Upper lobe of right lung (tissue), 1 donor: Measurements from ENCODE around the gene RBM28. TPM values are rescaled to one million over a fixed set of nuclear protein-coding genes. Genes with fewer than 3 reads are reported as not detected.

ENCODE experiments used
- ATAC-seq: fragments of 200-7000 bp; cut with Tn5 transposase; one replicate; pipeline ENCODE4 v1.9.1; 2020; ENCODE audit warnings: mild to moderate bottlenecking, moderate library complexity
- DNase-seq: peaks from one replicate; pipeline ENCODE4 v3.0.0-alpha.2; 2020
- H3K27ac ChIP-seq: fragments of 200-600 bp; one replicate; pipeline ENCODE4 v1.8.0; 2022
- H3K27me3 ChIP-seq: fragments of 200-600 bp; one replicate; pipeline ENCODE4 v1.8.0; 2022; ENCODE audit warnings: mild to moderate bottlenecking
- H3K36me3 ChIP-seq: fragments of 200-600 bp; one replicate; pipeline ENCODE4 v1.8.0; 2022
- H3K4me1 ChIP-seq: fragments of 200-600 bp; one replicate; pipeline ENCODE4 v1.8.0; 2022
- H3K4me3 ChIP-seq: fragments of 200-600 bp; one replicate; pipeline ENCODE4 v1.8.0; 2022; ENCODE audit warnings: mild to moderate bottlenecking
- H3K9me3 ChIP-seq: fragments of 200-600 bp; one replicate; pipeline ENCODE4 v1.8.0; 2022
- intact Hi-C: fragments of 100-400 bp; cut with DNase I; formaldehyde crosslinking; loops from one replicate; pipeline ENCODE4 v1.11.0; 2022
- total RNA-seq: library from RNA; stranded (reverse); fragmentation: NEBNext Ultra II Directional; extraction: Animal tissue kit (Norgen Biotek cat#: 25700); gene quantifications from one replicate; pipeline ENCODE4 v1.2.1, GENCODE V29; 2021
- TF ChIP-seq, protein P1 (sequence below): fragments of 200-600 bp; IDR thresholded peaks from one replicate; pipeline ENCODE4 v1.8.0; 2022; ENCODE audit warnings: antibody characterized with exemption
- donor health status: DM: no; HTN: yes; CAD: no; lungs with severe emphysema.

The RBM28 gene
- total RNA-seq, 1 donor from 2014 or later, result 28.3 TPM

DNA sequence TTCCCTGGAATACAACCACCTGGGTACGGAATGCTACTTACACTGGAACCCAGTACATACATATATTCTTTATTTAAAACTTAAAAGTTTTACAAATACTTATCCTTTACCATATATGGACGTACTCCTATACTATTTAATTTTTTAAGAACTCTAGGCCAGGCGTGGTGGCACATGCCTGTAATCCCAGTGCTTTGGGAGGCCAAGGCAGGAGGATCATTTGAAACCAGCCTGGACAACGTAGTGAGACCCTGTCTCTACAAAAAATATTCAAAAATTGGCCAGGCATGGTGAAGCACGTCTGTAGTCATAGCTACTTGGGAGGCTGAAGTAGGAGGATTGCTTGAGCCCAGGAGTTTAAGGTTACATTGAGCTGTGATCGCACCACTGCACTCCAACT lies 2.0 kb downstream of the RBM28 start:
- no peaks in the 10 kb centered on the region for H3K27me3 ChIP-seq
- H3K4me3 ChIP-seq, result no peak overlapping the region
- peaks cover 25% of the 10 kb centered on the region for H3K36me3 ChIP-seq
- no peak for DNase-seq
- no peaks in the 10 kb centered on the region for H3K9me3 ChIP-seq
- no peak overlapping the region for H3K27ac ChIP-seq
- H3K4me1 ChIP-seq, result peaks cover 16% of the 10 kb centered on the region
- intact Hi-C loops, result no loop called here
- TF ChIP-seq, protein P1, sequence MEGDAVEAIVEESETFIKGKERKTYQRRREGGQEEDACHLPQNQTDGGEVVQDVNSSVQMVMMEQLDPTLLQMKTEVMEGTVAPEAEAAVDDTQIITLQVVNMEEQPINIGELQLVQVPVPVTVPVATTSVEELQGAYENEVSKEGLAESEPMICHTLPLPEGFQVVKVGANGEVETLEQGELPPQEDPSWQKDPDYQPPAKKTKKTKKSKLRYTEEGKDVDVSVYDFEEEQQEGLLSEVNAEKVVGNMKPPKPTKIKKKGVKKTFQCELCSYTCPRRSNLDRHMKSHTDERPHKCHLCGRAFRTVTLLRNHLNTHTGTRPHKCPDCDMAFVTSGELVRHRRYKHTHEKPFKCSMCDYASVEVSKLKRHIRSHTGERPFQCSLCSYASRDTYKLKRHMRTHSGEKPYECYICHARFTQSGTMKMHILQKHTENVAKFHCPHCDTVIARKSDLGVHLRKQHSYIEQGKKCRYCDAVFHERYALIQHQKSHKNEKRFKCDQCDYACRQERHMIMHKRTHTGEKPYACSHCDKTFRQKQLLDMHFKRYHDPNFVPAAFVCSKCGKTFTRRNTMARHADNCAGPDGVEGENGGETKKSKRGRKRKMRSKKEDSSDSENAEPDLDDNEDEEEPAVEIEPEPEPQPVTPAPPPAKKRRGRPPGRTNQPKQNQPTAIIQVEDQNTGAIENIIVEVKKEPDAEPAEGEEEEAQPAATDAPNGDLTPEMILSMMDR, result no peak
- ATAC-seq, result no peak

DNA sequence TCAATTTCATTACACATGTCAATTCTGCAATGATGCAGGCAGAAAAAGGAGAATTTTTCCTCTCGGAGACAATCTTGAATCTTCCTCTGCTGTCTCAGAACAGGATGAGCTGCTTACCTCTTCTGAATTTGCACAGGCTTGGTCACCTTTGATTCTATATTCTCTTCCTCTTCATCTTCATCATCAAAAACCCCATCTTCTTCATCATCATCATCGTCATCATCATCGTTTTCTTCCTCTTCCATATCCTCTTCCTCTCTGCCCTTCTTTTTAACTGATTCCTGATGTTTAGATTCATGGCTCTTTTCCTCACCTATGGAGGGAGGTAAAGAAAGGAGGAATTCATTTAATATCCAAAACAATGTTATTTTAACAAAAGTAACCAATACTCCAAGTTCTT lies 8.0 kb downstream of the RBM28 start:
- no peak for DNase-seq
- no peaks in the 10 kb centered on the region for H3K4me1 ChIP-seq
- no peak overlapping the region for H3K27ac ChIP-seq
- ATAC-seq, result no peak
- TF ChIP-seq, protein P1, result no peak
- H3K9me3 ChIP-seq, result no peaks in the 10 kb centered on the region
- no peaks in the 10 kb centered on the region for H3K27me3 ChIP-seq
- peaks cover 85% of the 10 kb centered on the region for H3K36me3 ChIP-seq
- intact Hi-C loops, result no loop called here
- H3K4me3 ChIP-seq, result no peak overlapping the region

DNA sequence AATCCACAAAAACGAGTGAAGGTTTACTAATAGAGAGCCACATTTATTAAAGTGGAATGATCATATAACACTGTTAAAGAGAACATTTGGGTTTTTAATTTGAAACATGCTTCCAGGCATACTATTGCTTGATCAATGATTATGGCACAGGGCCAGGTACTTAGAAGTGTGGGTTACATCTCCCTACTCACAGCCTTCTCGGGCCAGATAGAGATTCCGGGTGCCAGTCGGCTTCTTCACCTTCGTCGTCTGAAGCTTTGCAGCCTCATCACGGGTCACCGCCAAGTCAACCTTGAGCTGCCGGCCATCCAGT lies 19.4 kb downstream of the RBM28 start:
- no peak for ATAC-seq
- TF ChIP-seq, protein P1, result no peak
- DNase-seq, result no peak
- peaks cover 99% of the 10 kb centered on the region for H3K36me3 ChIP-seq
- H3K4me1 ChIP-seq, result peaks cover 18% of the 10 kb centered on the region
- intact Hi-C loops, result no loop called here
- H3K27me3 ChIP-seq, result no peaks in the 10 kb centered on the region
- no peak overlapping the region for H3K27ac ChIP-seq
- H3K4me3 ChIP-seq, result no peak overlapping the region
- no peaks in the 10 kb centered on the region for H3K9me3 ChIP-seq

DNA sequence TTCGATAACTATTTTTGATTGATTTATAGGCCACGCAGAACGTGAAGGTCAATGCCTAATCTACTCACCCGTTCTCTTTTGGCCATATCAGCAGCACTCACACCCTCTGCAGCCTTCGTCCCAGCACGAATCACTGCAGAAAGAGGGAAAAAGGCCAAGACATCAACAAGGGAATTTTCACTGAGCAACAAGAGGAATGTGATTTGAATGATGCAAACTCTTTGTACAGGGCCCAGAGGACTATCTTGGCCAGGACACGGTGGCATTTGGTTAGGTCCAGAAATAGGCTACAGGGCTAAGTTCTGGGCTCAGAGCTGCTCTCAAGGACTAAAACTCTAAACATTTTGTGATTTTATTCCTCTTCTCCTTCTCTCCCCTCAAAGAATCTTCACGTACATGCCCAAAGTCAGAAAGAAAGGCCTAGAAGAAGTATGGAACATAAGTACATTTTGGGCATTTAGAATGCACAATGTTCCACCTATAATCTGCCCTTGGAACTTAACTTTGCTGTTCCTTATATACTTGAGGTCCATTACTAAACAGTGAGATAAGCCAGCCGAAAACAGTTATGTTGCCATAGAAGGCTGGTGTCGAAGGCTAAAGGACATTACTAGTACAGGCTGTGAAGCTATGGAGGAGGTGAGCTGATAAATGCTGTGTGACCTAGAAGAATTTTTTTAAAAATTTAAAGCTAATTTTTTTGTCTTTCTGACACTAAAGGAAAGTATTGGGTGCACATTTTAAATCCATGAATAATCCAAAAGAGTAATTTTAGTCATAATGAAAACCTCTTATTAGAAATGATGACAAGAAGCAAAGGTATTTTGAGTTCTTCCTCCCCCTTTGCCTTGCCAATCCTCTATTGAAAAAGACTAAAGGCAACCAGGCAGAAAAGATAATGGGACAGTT lies 20.0 kb downstream of the RBM28 start:
- no peak overlapping the region for H3K4me3 ChIP-seq
- DNase-seq, result no peak
- peak overlapping the region; percentile 21 for H3K27ac ChIP-seq
- ATAC-seq, result peak; percentile 25
- peaks cover 18% of the 10 kb centered on the region for H3K4me1 ChIP-seq
- H3K36me3 ChIP-seq, result peaks cover 99% of the 10 kb centered on the region
- no peaks in the 10 kb centered on the region for H3K27me3 ChIP-seq
- H3K9me3 ChIP-seq, result no peaks in the 10 kb centered on the region
- TF ChIP-seq, protein P1, result no peak
- intact Hi-C loops, result no loop called here

DNA sequence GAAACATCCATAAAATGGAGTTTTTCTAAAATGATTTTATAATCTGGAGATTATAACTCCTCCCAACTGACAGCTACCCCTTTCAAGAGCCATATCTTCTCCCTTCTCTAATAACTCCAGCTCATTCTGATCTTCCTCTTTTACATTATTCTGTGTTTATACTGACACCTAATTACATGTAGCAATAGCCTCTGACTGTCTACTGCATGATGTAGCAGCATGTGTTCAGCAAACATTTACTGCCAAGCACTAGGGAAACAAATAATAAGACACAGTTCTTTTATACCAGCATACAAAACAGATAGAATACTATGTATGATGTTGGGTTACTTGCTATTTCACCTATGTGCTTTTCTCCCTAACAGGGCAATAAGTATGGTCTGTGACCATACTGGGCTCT lies 20.7 kb downstream of the RBM28 start:
- Histone ChIP-seq H3K27ac (peak overlapping the region; percentile 21), H3K4me3 (no peak overlapping the region), H3K4me1 (peaks cover 18% of the 10 kb centered on the region), H3K27me3 (no peaks in the 10 kb centered on the region), H3K36me3 (peaks cover 99% of the 10 kb centered on the region), H3K9me3 (no peaks in the 10 kb centered on the region)
- ATAC-seq (no peak), DNase-seq (no peak)
- intact Hi-C loops, result no loop called here
- TF ChIP-seq, protein P1, result no peak
